ENCODE measurements around the gene FAM3D.
"Not testable (repeated sequence)": the region's sequence is repeated elsewhere in the genome, so short reads cannot be mapped to it uniquely, and the experiment has no call there.

Gene FAM3D

DNA sequence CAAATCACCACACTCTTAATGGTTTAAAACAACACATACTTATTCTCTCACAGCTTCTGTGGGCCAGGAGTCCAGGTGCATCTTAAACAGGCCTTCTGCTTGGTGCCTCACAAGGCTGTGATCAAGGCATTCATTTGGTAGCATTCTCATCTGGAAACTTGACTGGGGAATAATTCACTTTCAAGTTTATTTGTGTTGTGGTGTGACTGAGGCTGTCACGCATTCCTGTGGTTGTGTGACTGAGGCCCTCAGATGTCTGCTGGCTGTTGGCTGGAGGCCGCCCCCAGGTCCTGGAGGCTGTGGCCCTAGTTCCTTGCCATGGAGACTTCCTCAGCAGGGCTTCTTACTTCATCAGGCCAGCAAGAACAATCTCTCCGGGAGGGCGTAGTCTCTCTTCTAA lies 16.9 kb upstream of the FAM3D start:
- DNase-seq (ENCODE audit: low spot score), result no peak

DNA sequence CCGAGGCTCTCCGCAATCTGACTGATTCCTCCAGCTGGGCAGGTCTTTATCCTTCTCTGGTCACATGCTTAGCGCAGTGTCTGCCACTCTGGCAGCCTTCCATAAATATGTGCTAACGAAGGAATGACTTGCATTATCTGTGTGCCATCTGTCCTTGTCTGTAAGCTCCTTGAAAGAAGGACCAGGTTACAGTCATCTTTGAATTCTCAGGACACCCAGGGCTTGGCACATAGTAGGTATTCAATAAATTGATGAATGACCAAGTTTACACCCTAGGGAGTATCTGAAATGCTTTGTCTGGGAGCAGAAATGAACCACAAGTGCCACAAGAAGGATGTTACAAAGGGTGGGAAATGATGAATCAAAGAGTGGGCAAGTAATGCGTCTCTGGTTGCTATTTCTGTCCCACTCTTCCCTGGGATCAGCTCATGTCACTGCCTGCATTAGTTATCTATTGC lies 16.5 kb upstream of the FAM3D start:
- no peak for DNase-seq (ENCODE audit: low spot score)

- DNase-seq (ENCODE audit: low spot score), result no peak
These were observed 15.3 kb upstream of the FAM3D start for GRCh38 chr3:58681863-58682262.

- DNase-seq (ENCODE audit: low spot score), result no peak
These were observed 14.4 kb upstream of the FAM3D start for GRCh38 chr3:58680879-58681525.

DNA sequence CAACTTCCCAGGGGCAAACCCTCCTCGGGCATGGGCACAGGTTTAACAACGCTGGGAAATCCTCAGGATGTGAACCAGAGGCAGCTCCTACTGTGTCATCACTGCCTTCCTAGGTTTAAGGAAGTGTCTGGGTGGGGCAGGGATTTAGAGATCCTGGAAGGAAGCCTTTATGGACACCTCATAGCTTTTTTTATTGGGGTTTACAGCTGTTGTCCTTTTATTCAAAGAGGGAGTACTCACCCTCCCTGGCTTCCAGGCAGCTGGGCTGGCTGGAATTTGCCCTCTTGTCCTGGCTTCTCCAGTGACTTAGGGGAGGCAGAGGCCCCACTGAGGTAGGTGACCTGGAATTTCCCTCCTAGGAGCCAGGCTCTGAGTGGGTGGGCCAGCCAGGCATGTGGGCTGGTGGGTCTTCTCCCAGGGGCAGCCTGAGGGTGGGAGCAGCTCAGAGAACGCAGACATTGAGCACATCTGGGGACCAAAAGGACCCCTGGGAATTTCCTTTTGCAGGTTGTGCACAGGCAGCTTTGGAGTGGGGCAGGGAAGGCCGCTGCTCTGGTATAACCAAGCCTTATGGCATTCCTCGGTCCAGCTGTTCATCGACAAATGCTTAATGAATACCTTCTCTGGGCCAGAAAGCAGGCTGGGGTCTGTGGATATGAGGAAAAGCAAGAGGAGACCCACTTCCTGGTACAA lies 13.5 kb upstream of the FAM3D start:
- DNase-seq (ENCODE audit: low spot score), result no peak

- DNase-seq (ENCODE audit: low spot score), result no peak
These were observed 12.9 kb upstream of the FAM3D start for GRCh38 chr3:58679446-58679845.

GRCh38 chr3:58678177-58678970 lies 11.8 kb upstream of the FAM3D start:
- not testable (repeated sequence) for DNase-seq (ENCODE audit: low spot score)

- DNase-seq (ENCODE audit: low spot score), result no peak
These were observed 6.3 kb upstream of the FAM3D start for GRCh38 chr3:58672880-58673279.

DNA sequence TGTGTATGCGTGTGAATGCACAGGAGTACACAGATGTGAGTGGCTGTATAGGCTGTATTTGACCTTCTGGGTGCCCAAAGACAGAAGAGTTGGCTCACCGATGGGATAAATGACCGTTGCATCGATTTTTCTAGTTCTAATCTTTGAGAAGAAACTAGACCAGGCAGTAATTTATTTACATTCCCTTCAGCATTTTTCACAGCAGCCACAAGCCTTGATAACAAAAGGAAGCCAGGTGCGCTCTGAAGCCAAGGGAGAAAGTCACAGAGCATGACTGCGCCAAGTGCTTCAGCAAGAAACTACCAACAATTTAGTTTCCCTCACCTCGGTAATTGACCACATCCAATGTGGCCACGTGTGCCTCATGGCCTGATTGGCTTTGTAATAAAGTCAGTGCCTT lies 5.9 kb upstream of the FAM3D start:
- DNase-seq (ENCODE audit: low spot score), result no peak

DNA sequence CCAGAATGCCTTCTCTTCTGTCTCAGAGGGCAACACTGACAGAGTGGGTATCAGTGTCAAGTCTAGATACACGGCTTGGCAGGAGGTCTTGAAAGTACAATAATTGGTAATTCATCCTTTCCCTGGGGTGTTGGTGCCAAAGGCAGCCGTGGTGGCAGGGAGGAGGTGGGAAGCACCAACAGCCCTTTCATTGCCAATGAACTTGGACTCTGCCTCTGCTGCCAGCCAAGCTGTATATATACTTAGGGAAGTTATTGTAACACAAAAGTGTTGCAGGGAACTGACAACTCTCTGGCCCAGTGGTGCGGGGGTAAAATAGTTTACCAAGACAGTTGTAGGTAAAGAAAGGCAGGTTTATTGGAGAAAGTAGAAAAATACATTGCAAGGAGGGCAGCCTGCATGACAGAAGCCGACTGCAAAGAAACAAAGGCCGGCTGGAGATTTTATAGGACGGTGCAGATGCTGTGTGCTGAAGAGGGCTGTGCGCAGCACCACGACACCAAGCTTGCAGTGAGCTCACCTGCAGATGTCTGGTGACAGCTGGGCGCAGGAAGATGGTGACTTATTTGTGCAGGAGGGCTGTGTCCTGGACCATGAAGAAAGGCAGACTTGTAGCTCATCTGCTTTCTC lies 4.0 kb upstream of the FAM3D start:
- no peak for DNase-seq (ENCODE audit: low spot score)

DNA sequence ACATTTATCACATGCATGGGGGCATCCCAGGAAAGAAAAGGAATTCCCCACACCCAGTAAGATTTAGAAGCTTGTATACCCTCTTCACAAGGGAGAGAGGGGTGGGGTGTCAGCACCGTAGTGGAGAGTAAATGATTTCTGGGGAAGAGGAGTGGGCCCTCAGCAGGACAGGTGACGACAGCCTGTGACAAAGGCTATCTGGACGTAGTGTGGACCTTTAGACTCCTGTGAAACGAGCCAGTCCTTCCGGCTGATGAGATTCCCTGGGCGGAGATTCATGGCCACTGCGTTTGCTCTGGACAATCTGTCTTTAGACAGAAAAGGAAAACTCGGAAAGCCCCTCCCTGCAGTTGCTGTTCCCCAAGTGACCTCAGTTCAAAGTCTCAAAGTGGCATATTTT lies 1.7 kb upstream of the FAM3D start:
- no peak for DNase-seq (ENCODE audit: low spot score)

GRCh38 chr3:58667704-58668103 lies 1.1 kb upstream of the FAM3D start:
- DNase-seq (ENCODE audit: low spot score), result no peak

- no peak for DNase-seq (ENCODE audit: low spot score)
These were observed 655 bp upstream of the FAM3D start for GRCh38 chr3:58667229-58667628.

GRCh38 chr3:58665405-58665804 lies 1.2 kb downstream of the FAM3D start:
- DNase-seq (ENCODE audit: low spot score), result no peak

DNA sequence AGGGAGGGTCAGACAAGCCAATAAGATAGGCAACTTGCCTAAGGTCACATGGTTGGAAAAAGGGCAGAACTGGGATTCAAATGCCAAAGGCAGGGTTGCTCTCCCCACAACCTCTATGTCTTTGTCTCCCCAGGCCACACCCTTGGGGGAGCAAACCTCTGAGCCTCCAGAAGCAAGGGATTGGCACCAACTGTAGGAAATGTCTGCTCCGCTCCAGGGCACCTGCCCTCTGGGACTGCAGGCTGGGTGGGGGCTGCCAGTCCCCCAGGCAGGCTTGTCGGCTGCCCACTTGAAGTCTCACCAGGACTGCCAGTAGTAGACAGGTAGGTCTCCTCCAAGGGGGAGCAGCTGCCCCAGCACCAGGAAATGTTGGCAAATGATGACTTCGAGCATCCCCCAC lies 2.0 kb downstream of the FAM3D start:
- DNase-seq (ENCODE audit: low spot score), result no peak

DNA sequence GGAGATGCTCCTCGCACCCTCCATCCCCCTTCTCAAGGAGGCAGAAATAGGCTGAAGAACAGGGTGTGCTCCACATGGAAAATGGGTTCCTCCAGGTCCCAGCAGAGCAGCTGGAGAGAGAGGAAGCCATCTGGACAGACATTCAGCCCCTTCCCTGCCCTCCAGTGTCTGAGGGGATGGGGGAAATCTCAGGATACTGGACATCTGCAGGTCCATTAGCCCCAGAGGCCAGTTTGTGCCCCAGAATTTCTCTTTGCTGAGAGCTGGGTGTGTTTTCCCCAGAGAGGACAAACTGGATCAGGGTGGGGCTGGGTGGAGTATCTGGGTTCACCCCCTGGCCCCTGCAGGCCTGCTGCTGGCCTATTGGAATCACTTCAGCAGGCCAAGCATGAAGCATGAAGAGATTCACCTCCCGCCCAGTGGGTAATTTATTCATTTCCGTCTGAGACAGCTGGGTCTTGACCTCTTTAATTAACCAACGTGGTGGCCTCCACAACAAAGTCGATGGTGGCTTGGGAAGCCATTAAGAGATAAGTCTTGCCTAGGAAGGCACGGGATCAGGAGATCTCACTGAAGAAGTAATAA lies 4.6 kb downstream of the FAM3D start:
- DNase-seq (ENCODE audit: low spot score), result no peak

GRCh38 chr3:58660998-58661397 lies 5.6 kb downstream of the FAM3D start:
- DNase-seq (ENCODE audit: low spot score), result no peak

- no peak for DNase-seq (ENCODE audit: low spot score)
These were observed 7.4 kb downstream of the FAM3D start for GRCh38 chr3:58659051-58659675.

GRCh38 chr3:58658508-58658907 lies 8.1 kb downstream of the FAM3D start:
- no peak for DNase-seq (ENCODE audit: low spot score)

GRCh38 chr3:58657571-58658141 lies 8.9 kb downstream of the FAM3D start:
- DNase-seq (ENCODE audit: low spot score), result no peak

- DNase-seq (ENCODE audit: low spot score), result no peak
These were observed 9.5 kb downstream of the FAM3D start for GRCh38 chr3:58657036-58657520.

Data from SK-N-DZ (cell line).